ENCODE data around the gene CACHD1.

GRCh38 chr1:64655861-64656260 is 185.9 kb downstream of the CACHD1 start:
- TF ChIP-seq CTCF (IDR thresholded peaks at IDR 0.05 in 4 of 5, conservative IDR thresholded peaks at IDR 0.05 in 1 of 5) (no peak), POLR2A (IDR thresholded peaks at IDR 0.05) (no peak)

Measured in gastrocnemius medialis (tissue), 4 donors.